HCT116 (cell line): ENCODE measurements around the gene EHF. TPM values are rescaled to one million over a fixed set of nuclear protein-coding genes. Genes with fewer than 3 reads are reported as not detected.

Experiments
- ATAC-seq: fragments of 200-7000 bp; cut with Tn5 transposase; 2 replicates; pipeline ENCODE4 v1.9.1; 2020; ENCODE audit warnings: mild to moderate bottlenecking, moderate library complexity
- BruUV-seq: library from RNA; stranded (reverse); fragments of 400-500 nt; replicated peaks from 2 replicates; lab custom pipeline; 2021; lab: Mats Ljungman, UMichigan
- CTCF ChIA-PET: fragments of 300-600 bp; sonication (Branson Sonifier 250); formaldehyde crosslinking; loops from one replicate; lab custom pipeline; 2021; ENCODE audit warnings: antibody characterized with exemption; lab: Charles Lee
- POLR2A ChIA-PET: fragments of 300-600, 350-600 bp; sonication (Branson Sonifier 250); formaldehyde crosslinking; loops from one replicate; lab custom pipeline; 2021; ENCODE audit warnings: antibody characterized with exemption; lab: Charles Lee
- RAD21 ChIA-PET, 2 experiments: fragments of 300-600 bp; sonication (Branson Sonifier 250); formaldehyde crosslinking; loops; one replicate each; lab custom pipeline; 2023; ENCODE audit warnings: low total read pairs in 2 of 2; ENCODE audit not compliant: uncharacterized antibody in 2 of 2, unreplicated experiment in 2 of 2, low non-redundant PET in 1 of 2; lab: Charles Lee
- DNase-seq: peaks from one replicate; pipeline ENCODE4 v3.0.0-alpha.2; 2010; ENCODE audit warnings: low read depth, low spot score
- H2AFZ ChIP-seq: fragments of 200-600 bp; shearing (Covaris generic), sonication (generic); 2 replicates; pipeline ENCODE4 v1.6.1; 2017; ENCODE audit warnings: low read depth, mixed run types, mixed read lengths, antibody characterized with exemption, low read length; ENCODE audit not compliant: poor library complexity, severe bottlenecking
- H3K27ac ChIP-seq: 2 replicates; pipeline ENCODE4 v1.5.1; 2012; ENCODE audit warnings: low read depth, low read length
- H3K27me3 ChIP-seq: fragments of 200-600 bp; sonication (generic); 2 replicates; pipeline ENCODE4 v1.6.1; 2016; ENCODE audit warnings: mixed run types, low read length, mixed read lengths; ENCODE audit not compliant: insufficient read depth
- H3K36me3 ChIP-seq, 2 experiments: fragments of 200-500 bp in 1 of 2; fragments of 200-600 bp in 1 of 2; sonication (Bioruptor generic) in 1 of 2; sonication (generic) in 1 of 2; 2 replicates each; pipeline versions ENCODE4 v1.5.1 to v1.6.1; 2014 to 2016; ENCODE audit warnings: low read length in 2 of 2, inconsistent platforms in 1 of 2, mixed read lengths in 1 of 2, mixed run types in 1 of 2; ENCODE audit not compliant: insufficient read depth in 2 of 2, control insufficient read depth in 1 of 2
- H3K4me1 ChIP-seq, 2 experiments: fragments of 200-600 bp in 1 of 2; sonication (generic) in 1 of 2; 2 replicates each; pipeline versions ENCODE4 v1.5.1 to v1.6.1; 2012 to 2017; ENCODE audit warnings: low read length in 2 of 2, inconsistent platforms in 1 of 2, mild to moderate bottlenecking in 1 of 2, mixed read lengths in 1 of 2, mixed run types in 1 of 2, moderate library complexity in 1 of 2; ENCODE audit not compliant: insufficient read depth in 2 of 2, control insufficient read depth in 1 of 2
- H3K4me2 ChIP-seq: fragments of 200-600 bp; sonication (generic); 2 replicates; pipeline ENCODE4 v1.6.1; 2017; ENCODE audit warnings: mixed run types, low read length, mixed read lengths
- H3K4me3 ChIP-seq, 2 experiments: fragments of 200-600 bp in 1 of 2; sonication (generic) in 1 of 2; replicated peaks in 1 of 2; 2 replicates each; pipeline ENCODE4 v1.5.1; 2011 to 2016; ENCODE audit warnings: low read length in 2 of 2, control low read depth in 1 of 2, low read depth in 1 of 2, mild to moderate bottlenecking in 1 of 2, mixed read lengths in 1 of 2, mixed run types in 1 of 2
- H3K79me2 ChIP-seq: fragments of 200-600 bp; sonication (generic); 2 replicates; pipeline ENCODE4 v1.6.1; 2017; ENCODE audit warnings: mild to moderate bottlenecking, mixed run types, low read length, moderate library complexity, mixed read lengths; ENCODE audit not compliant: insufficient read depth
- H3K9ac ChIP-seq: fragments of 200-600 bp; sonication (generic); 2 replicates; pipeline ENCODE4 v1.6.1; 2016; ENCODE audit warnings: low read length, mixed read lengths
- H3K9me2 ChIP-seq: fragments of 200-600 bp; sonication (generic), shearing (Covaris generic); 2 replicates; pipeline ENCODE4 v1.6.1; 2017; ENCODE audit warnings: mixed run types, mild to moderate bottlenecking, moderate library complexity; ENCODE audit not compliant: insufficient read depth
- H3K9me3 ChIP-seq, 2 experiments: fragments of 200-500 bp in 1 of 2; fragments of 200-600 bp in 1 of 2; sonication (Bioruptor generic) in 1 of 2; sonication (generic) in 1 of 2; 2 replicates each; pipeline ENCODE4 v1.6.1; 2014 to 2017; ENCODE audit warnings: low read length in 2 of 2, mixed read lengths in 2 of 2, inconsistent platforms in 1 of 2, low read depth in 1 of 2, mild to moderate bottlenecking in 1 of 2, mixed run types in 1 of 2, moderate library complexity in 1 of 2; ENCODE audit not compliant: control insufficient read depth in 1 of 2, insufficient read depth in 1 of 2
- H4K20me1 ChIP-seq: fragments of 200-600 bp; sonication (generic), shearing (Covaris generic); 2 replicates; pipeline ENCODE4 v1.6.1; 2017; ENCODE audit warnings: mixed run types, mild to moderate bottlenecking, moderate library complexity; ENCODE audit not compliant: insufficient read depth
- CBX3 ChIP-seq: IDR thresholded peaks from 2 replicates; pipeline ENCODE4 v1.6.1; 2012; ENCODE audit warnings: low read depth
- CEBPB ChIP-seq: IDR thresholded peaks from 2 replicates; pipeline ENCODE4 v1.6.1; 2012; ENCODE audit warnings: low read depth
- ELF1 ChIP-seq: IDR thresholded peaks from 2 replicates; pipeline ENCODE4 v1.6.1; 2012; ENCODE audit warnings: low read depth, borderline replicate concordance
- EZH2phosphoT487 ChIP-seq: fragments of 200-600 bp; IDR thresholded peaks from 2 replicates; pipeline ENCODE4 v1.6.1; 2018; ENCODE audit warnings: antibody characterized with exemption, borderline replicate concordance
- POLR2A ChIP-seq: IDR thresholded peaks from 2 replicates; pipeline ENCODE4 v1.7.0; 2011; ENCODE audit warnings: borderline replicate concordance; ENCODE audit not compliant: insufficient read depth, insufficient read length; ENCODE audit errors: extremely low read depth
- POLR2AphosphoS5 ChIP-seq: IDR thresholded peaks from 2 replicates; pipeline ENCODE4 v1.6.1; 2011; ENCODE audit warnings: mild to moderate bottlenecking, low read depth, low read length, moderate library complexity
- RAD21 ChIP-seq: IDR thresholded peaks from 2 replicates; pipeline ENCODE4 v1.6.1; 2012; ENCODE audit warnings: low read depth, mild to moderate bottlenecking
- SIN3A ChIP-seq: IDR thresholded peaks from 2 replicates; pipeline ENCODE4 v1.6.1; 2012; ENCODE audit warnings: low read depth
- SP1 ChIP-seq: IDR thresholded peaks from 2 replicates; pipeline ENCODE4 v1.6.1; 2012; ENCODE audit warnings: low read depth
- ZNF274 ChIP-seq: fragments of 200-500 bp; sonication (Bioruptor generic); IDR thresholded peaks from 2 replicates; pipeline ENCODE4 v1.6.1; 2014; ENCODE audit warnings: mild to moderate bottlenecking, low read depth, low read length, inconsistent platforms
- intact Hi-C: fragments of 100-400 bp; cut with micrococcal nuclease; formaldehyde crosslinking; loops from 2 replicates; pipeline ENCODE4 v1.10.0; 2022
- total RNA-seq: library from RNA; stranded (reverse); gene quantifications from one replicate; pipeline ENCODE4 v1.2.1, GENCODE V29; 2021; ENCODE audit not compliant: unreplicated experiment
- TF ChIP-seq, protein P1 (sequence below): IDR thresholded peaks from 2 replicates; pipeline ENCODE4 v1.6.1; 2012
- TF ChIP-seq, protein P2 (sequence below): IDR thresholded peaks from 2 replicates; pipeline ENCODE4 v1.6.1; 2012
- TF ChIP-seq, protein P3 (sequence below), 3 experiments: fragments of 200-600 bp in 1 of 3; sonication (generic) in 1 of 3; IDR thresholded peaks in 2 of 3; conservative IDR thresholded peaks in 1 of 3; 2 replicates each; pipeline ENCODE4 v1.5.1; 2012 to 2017; ENCODE audit warnings: low read depth in 2 of 3, low read length in 2 of 3, antibody characterized with exemption in 1 of 3, borderline replicate concordance in 1 of 3, control low read depth in 1 of 3, mild to moderate bottlenecking in 1 of 3, mixed read lengths in 1 of 3, mixed run types in 1 of 3, moderate library complexity in 1 of 3; ENCODE audit not compliant: insufficient read depth in 1 of 3
- TF ChIP-seq, protein P4 (sequence below): IDR thresholded peaks from 2 replicates; pipeline ENCODE4 v1.6.1; 2011; ENCODE audit warnings: mild to moderate bottlenecking, low read length, moderate library complexity; ENCODE audit not compliant: insufficient replicate concordance; ENCODE audit errors: extremely low read depth

Gene EHF
- total RNA-seq, 1 experiment from 2014 or later = 51.5 TPM

DNA sequence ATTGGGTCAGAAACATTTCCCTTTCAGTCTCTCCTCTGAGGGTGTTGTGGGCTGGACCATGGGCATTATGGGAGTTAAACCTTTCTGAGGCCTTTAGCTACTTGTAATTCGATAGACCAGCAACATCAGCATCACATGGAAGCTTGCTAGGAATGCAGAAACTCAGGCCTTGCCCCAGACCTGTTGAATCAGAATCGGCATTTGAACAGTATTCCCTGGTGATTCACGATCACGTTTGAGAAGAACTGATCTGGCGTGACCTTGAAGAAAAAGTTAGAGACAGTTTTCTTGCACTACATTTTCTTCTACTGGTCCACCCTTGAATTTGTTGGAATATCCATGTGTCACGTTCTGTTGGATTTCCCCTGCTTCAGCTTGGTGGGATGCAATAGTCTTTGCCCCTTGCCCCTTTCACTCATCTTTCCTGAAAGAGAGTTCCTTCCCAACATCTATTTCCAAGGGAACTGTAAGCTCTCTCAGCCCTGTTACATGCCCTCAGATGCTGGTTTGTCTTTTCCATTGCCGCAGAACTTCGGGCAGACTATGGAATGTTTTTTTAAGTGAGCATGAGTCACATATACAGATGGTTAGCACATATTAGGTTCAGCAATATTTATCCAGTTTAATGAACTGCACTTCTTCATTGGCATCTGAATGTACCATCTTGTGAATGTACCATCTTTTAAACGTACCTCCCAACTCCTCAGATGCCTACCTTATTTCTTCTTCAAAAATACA, 23.9 kb downstream of the EHF start:
- Histone ChIP-seq H3K27me3 (no peaks in the 10 kb centered on the region), H3K9me2 (no peaks in the 10 kb centered on the region), H3K36me3 (peaks cover 0 to 19% of the 10 kb centered on the region in 2 experiments; a peak in 1 of 4 replicates), H3K9ac (peak overlapping the region; percentile 31), H3K4me3 (no peak overlapping the region), H3K4me2 (peak overlapping the region; percentile 32), H3K9me3 (no peaks in the 10 kb centered on the region), H3K27ac (peak overlapping the region; percentile 3; the same call in 1 of the 2 replicates), H3K79me2 (peaks cover 45% of the 10 kb centered on the region), H3K4me1 (peaks cover 29 to 96% of the 10 kb centered on the region in 2 experiments), H2AFZ (no peak overlapping the region), H4K20me1 (no peaks in the 10 kb centered on the region)
- DNase-seq (no peak), ATAC-seq (no peak)
- intact Hi-C loops = no loop called here
- ChIA-PET RAD21 (no interaction called here), POLR2A (interaction anchor here (2.5 kb wide), 1 partner anchor 9 kb away, joined by 10 read pairs; no protein-coding TSS in a partner anchor), CTCF (interaction anchor here (1.1 to 1.3 kb wide), 2 partner anchors 10 to 20 kb away, joined by 3 read pairs; no protein-coding TSS in a partner anchor)
- TF ChIP-seq ELF1 (no peak), SP1 (0 out of 2 replicates have a peak, but pooled peaks have one; percentile 7)
- no TSS peak for BruUV-seq

DNA sequence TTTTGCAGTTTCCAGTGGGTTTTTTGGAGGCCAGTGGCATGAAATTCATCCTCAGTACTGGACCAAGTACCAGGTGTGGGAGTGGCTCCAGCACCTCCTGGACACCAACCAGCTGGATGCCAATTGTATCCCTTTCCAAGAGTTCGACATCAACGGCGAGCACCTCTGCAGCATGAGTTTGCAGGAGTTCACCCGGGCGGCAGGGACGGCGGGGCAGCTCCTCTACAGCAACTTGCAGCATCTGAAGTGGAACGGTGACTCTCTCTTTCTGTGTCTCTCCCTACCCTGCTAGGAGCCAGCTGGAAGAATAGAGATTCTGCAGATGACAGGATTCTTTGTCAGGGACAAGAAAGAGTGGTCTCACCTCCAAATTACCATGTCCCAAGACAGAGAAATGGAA, 25.5 kb downstream of the EHF start:
- ATAC-seq (no peak), DNase-seq (no peak)
- Histone ChIP-seq H3K9ac (no peak overlapping the region), H3K9me3 (no peaks in the 10 kb centered on the region), H3K4me2 (no peak overlapping the region), H3K27me3 (no peaks in the 10 kb centered on the region), H3K36me3 (peaks cover 0 to 30% of the 10 kb centered on the region in 2 experiments; a peak in 1 of 4 replicates), H4K20me1 (no peaks in the 10 kb centered on the region), H3K4me3 (no peak overlapping the region), H3K9me2 (no peaks in the 10 kb centered on the region), H3K4me1 (peaks cover 18 to 95% of the 10 kb centered on the region in 2 experiments; a peak in 3 of 4 replicates), H3K79me2 (peaks cover 30% of the 10 kb centered on the region), H2AFZ (no peak overlapping the region), H3K27ac (no peak overlapping the region)
- POLR2A ChIA-PET = no interaction called here
- TF ChIP-seq CEBPB (no peak), RAD21 (no peak), POLR2A (no peak), POLR2AphosphoS5 (no peak), ZNF274 (no peak), EZH2phosphoT487 (no peak), CBX3 (no peak), SIN3A (no peak)
- TF ChIP-seq, protein P1, sequence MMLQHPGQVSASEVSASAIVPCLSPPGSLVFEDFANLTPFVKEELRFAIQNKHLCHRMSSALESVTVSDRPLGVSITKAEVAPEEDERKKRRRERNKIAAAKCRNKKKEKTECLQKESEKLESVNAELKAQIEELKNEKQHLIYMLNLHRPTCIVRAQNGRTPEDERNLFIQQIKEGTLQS = no peak
- TF ChIP-seq, protein P2, sequence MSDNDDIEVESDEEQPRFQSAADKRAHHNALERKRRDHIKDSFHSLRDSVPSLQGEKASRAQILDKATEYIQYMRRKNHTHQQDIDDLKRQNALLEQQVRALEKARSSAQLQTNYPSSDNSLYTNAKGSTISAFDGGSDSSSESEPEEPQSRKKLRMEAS = no peak
- TF ChIP-seq, protein P3, sequence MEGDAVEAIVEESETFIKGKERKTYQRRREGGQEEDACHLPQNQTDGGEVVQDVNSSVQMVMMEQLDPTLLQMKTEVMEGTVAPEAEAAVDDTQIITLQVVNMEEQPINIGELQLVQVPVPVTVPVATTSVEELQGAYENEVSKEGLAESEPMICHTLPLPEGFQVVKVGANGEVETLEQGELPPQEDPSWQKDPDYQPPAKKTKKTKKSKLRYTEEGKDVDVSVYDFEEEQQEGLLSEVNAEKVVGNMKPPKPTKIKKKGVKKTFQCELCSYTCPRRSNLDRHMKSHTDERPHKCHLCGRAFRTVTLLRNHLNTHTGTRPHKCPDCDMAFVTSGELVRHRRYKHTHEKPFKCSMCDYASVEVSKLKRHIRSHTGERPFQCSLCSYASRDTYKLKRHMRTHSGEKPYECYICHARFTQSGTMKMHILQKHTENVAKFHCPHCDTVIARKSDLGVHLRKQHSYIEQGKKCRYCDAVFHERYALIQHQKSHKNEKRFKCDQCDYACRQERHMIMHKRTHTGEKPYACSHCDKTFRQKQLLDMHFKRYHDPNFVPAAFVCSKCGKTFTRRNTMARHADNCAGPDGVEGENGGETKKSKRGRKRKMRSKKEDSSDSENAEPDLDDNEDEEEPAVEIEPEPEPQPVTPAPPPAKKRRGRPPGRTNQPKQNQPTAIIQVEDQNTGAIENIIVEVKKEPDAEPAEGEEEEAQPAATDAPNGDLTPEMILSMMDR (IDR thresholded peaks at IDR 0.05 in 2 of 3, conservative IDR thresholded peaks at IDR 0.05 in 1 of 3; ENCODE audit: borderline replicate concordance in 1 of 3, insufficient read depth in 1 of 3, low read depth in 2 of 3, low read length in 2 of 3) = no peak
- TF ChIP-seq, protein P4, sequence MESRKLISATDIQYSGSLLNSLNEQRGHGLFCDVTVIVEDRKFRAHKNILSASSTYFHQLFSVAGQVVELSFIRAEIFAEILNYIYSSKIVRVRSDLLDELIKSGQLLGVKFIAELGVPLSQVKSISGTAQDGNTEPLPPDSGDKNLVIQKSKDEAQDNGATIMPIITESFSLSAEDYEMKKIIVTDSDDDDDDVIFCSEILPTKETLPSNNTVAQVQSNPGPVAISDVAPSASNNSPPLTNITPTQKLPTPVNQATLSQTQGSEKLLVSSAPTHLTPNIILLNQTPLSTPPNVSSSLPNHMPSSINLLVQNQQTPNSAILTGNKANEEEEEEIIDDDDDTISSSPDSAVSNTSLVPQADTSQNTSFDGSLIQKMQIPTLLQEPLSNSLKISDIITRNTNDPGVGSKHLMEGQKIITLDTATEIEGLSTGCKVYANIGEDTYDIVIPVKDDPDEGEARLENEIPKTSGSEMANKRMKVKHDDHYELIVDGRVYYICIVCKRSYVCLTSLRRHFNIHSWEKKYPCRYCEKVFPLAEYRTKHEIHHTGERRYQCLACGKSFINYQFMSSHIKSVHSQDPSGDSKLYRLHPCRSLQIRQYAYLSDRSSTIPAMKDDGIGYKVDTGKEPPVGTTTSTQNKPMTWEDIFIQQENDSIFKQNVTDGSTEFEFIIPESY = no peak
- BruUV-seq = no TSS peak
- intact Hi-C loops = no loop called here
- CTCF ChIA-PET = interaction anchor here (1.1 to 1.3 kb wide), 2 partner anchors 22 to 61 kb away, joined by 3 read pairs; no protein-coding TSS in a partner anchor
- RAD21 ChIA-PET = interaction anchor here in 1 of 2 experiments (0.6 kb wide), 3 partner anchors 20 to 274 kb away, joined by 3 to 7 read pairs (median 3); no protein-coding TSS in a partner anchor
